SK-N-MC (cell line): ENCODE data around the gene TRUB2.

Source experiments
- EZH2 ChIP-seq: fragments of 200-600 bp; sonication (generic); IDR thresholded peaks from one replicate; pipeline ENCODE4 v1.6.1; 2017; ENCODE audit warnings: antibody characterized with exemption
- POLR2AphosphoS5 ChIP-seq: IDR thresholded peaks from 2 replicates; pipeline ENCODE4 v1.6.1; 2012; ENCODE audit warnings: mild to moderate bottlenecking, low read depth, low read length, borderline replicate concordance

DNA sequence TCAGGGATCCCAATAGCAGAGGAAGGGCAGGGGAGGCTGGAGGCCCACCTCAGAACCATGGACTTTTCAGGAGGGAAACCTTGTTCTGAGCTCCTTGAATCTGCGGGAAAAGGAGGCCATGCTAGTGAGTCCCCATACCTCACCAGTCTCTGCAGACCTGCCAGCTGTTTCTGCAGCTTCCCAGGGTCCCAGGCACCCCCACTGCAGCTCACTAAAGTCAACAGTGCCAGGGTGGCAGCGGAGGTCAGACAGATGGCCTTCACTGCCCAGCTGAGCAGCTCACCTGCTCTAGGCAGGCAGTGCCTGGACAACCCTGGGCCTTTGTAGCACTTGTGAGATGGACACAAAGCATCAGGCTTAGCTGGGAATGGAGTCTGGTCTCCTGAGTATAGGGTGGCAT lies 13.7 kb upstream of the TRUB2 start:
- TF ChIP-seq POLR2AphosphoS5 (no peak), EZH2 (no peak)
